ELF-1 (cell line): ENCODE results near the gene HNRNPC.
"Not testable (repeated sequence)": the region's sequence is repeated elsewhere in the genome, so short reads cannot be mapped to it uniquely, and the experiment has no call there.

Experiments
- DNase-seq: peaks from one replicate; pipeline ENCODE4 v3.0.0-alpha.2; 2016; ENCODE audit warnings: low read depth, low spot score

Gene HNRNPC

GRCh38 chr14:21212824-21213223, 56.4 kb downstream of the HNRNPC start:
- not testable (repeated sequence) for DNase-seq

- no peak for DNase-seq
These were observed 57.7 kb downstream of the HNRNPC start for GRCh38 chr14:21211509-21211908.

- DNase-seq, result no peak
These were observed 59.2 kb downstream of the HNRNPC start for GRCh38 chr14:21210023-21210422.

GRCh38 chr14:21209185-21209584, 60.1 kb downstream of the HNRNPC start:
- DNase-seq, result no peak

GRCh38 chr14:21208554-21208953, 60.7 kb downstream of the HNRNPC start:
- DNase-seq, result no peak

GRCh38 chr14:21206753-21207684, 62.2 kb downstream of the HNRNPC start:
- no peak for DNase-seq

GRCh38 chr14:21205678-21206581, 63.3 kb downstream of the HNRNPC start:
- DNase-seq, result no peak

GRCh38 chr14:21205026-21205677, 64.1 kb downstream of the HNRNPC start:
- DNase-seq, result no peak

- no peak for DNase-seq
These were observed 64.8 kb downstream of the HNRNPC start for GRCh38 chr14:21204167-21205025.

- DNase-seq, result no peak
These were observed 65.6 kb downstream of the HNRNPC start for GRCh38 chr14:21203470-21204166.

GRCh38 chr14:21202463-21203358, 66.5 kb downstream of the HNRNPC start:
- no peak for DNase-seq

- DNase-seq, result no peak
These were observed 67.3 kb downstream of the HNRNPC start for GRCh38 chr14:21201732-21202462.

- no peak for DNase-seq
These were observed 68.3 kb downstream of the HNRNPC start for GRCh38 chr14:21200752-21201461.

GRCh38 chr14:21199611-21200560, 69.4 kb downstream of the HNRNPC start:
- DNase-seq, result no peak

GRCh38 chr14:21197418-21198205, 71.6 kb downstream of the HNRNPC start:
- DNase-seq, result no peak

GRCh38 chr14:21194597-21194996, 74.6 kb downstream of the HNRNPC start:
- no peak for DNase-seq
